Activated B cell treated with CpG ODN at 0.5 μM for 24 hours (primary cell): ENCODE results near the gene PLCH2. TPM values are rescaled to one million over a fixed set of nuclear protein-coding genes. Genes with fewer than 3 reads are reported as not detected.

Source experiments
- ATAC-seq: fragments of 200-7000 bp; cut with Tn5 transposase; one replicate; pipeline ENCODE4 v1.10.0; 2021; ENCODE audit warnings: low read depth, mild to moderate bottlenecking, moderate library complexity
- CTCF ChIA-PET: fragments of 350-600 bp; sonication (Branson Sonifier 250); formaldehyde crosslinking; loops from one replicate; lab custom pipeline; 2021; ENCODE audit warnings: antibody characterized with exemption; lab: Charles Lee
- POLR2A ChIA-PET: fragments of 350-600 bp; sonication (Branson Sonifier 250); formaldehyde crosslinking; loops from one replicate; lab custom pipeline; 2021; ENCODE audit warnings: antibody characterized with exemption; lab: Charles Lee
- DNase-seq: peaks from one replicate; pipeline ENCODE4 v3.0.0; 2022
- H3K27ac Mint-ChIP-seq: one replicate; pipeline ENCODE4 v1.8.0; 2020; ENCODE audit warnings: mixed read lengths
- H3K27me3 Mint-ChIP-seq: one replicate; pipeline ENCODE4 v1.8.0; 2021; ENCODE audit warnings: mixed read lengths
- H3K36me3 Mint-ChIP-seq: one replicate; pipeline ENCODE4 v1.8.0; 2021; ENCODE audit warnings: low read depth, mixed read lengths
- H3K4me1 Mint-ChIP-seq: one replicate; pipeline ENCODE4 v1.8.0; 2021; ENCODE audit warnings: mixed read lengths
- H3K4me3 Mint-ChIP-seq: one replicate; pipeline ENCODE4 v1.8.0; 2020; ENCODE audit warnings: mild to moderate bottlenecking, mixed read lengths
- H3K9me3 Mint-ChIP-seq: one replicate; pipeline ENCODE4 v1.8.0; 2020; ENCODE audit warnings: mixed read lengths
- intact Hi-C: fragments of 100-400 bp; cut with micrococcal nuclease; formaldehyde crosslinking; loops from one replicate; pipeline ENCODE4 v1.15.1; 2024
- total RNA-seq: library from RNA; stranded (reverse); gene quantifications from 2 replicates; pipeline ENCODE4 v1.2.3, GENCODE V29; 2022
- TF ChIP-seq, protein P1 (sequence below): fragments of 200-600 bp; IDR thresholded peaks from one replicate; pipeline ENCODE4 v1.8.0; 2022; ENCODE audit warnings: antibody characterized with exemption, mild to moderate bottlenecking

Gene PLCH2
- total RNA-seq, 1 donor from 2014 or later: 6.1 TPM

DNA sequence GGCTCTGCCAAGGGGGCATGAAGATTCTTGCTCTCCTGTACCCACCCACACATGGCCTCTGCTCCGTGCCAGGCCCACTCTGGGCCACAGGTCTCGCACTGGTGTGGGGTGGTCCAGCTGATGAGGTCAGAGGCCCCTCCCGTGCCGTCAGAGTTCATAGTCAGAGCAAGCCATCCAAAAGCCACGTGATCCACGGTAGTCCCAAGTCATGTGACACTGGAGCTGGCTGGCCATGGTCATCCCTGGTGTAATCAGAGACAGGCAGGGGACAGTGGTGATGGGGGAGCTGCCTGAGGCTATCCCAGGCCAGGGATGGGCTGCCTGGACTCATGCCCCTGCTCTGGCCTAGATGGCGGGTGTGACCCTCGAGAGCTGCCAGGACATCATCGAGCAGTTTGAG lies 10.5 kb downstream of the PLCH2 start:
- ATAC-seq: no peak
- Mint-ChIP-seq H3K36me3 (peaks cover 16% of the 10 kb centered on the region), H3K27me3 (no peaks in the 10 kb centered on the region), H3K4me1 (peaks cover 6% of the 10 kb centered on the region), H3K4me3 (no peak overlapping the region), H3K9me3 (peaks cover 8% of the 10 kb centered on the region), H3K27ac (no peak overlapping the region)
- ChIA-PET CTCF (no interaction called here), POLR2A (interaction anchor here (1.1 kb wide), 1 partner anchor 40 kb away, joined by 3 read pairs; the partner anchor contains the start of gene PANK4)
- TF ChIP-seq, protein P1, sequence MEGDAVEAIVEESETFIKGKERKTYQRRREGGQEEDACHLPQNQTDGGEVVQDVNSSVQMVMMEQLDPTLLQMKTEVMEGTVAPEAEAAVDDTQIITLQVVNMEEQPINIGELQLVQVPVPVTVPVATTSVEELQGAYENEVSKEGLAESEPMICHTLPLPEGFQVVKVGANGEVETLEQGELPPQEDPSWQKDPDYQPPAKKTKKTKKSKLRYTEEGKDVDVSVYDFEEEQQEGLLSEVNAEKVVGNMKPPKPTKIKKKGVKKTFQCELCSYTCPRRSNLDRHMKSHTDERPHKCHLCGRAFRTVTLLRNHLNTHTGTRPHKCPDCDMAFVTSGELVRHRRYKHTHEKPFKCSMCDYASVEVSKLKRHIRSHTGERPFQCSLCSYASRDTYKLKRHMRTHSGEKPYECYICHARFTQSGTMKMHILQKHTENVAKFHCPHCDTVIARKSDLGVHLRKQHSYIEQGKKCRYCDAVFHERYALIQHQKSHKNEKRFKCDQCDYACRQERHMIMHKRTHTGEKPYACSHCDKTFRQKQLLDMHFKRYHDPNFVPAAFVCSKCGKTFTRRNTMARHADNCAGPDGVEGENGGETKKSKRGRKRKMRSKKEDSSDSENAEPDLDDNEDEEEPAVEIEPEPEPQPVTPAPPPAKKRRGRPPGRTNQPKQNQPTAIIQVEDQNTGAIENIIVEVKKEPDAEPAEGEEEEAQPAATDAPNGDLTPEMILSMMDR: no peak
- no peak for DNase-seq
- intact Hi-C loops: no loop called here

DNA sequence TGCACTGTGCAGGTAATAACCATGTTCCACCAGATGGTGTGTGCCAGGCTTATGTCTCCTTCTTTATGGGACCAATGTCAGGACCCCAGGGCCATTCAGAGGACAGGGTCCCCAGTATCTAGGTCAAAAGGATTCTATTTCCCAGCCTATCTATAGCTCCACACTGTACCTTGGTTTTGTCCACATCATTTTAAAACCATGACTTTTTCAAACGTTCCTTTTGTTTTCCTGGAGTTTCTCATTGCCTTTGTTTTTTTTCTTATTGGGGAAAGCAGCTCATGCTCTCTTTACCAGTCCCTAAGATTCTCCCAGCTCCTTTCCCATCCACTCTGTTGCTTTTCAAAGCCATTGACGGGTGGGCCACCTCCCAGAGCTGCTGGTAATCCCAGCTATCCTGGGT lies 12.6 kb downstream of the PLCH2 start:
- ATAC-seq: no peak
- peaks cover 8% of the 10 kb centered on the region for H3K9me3 Mint-ChIP-seq
- intact Hi-C loops: no loop called here
- POLR2A ChIA-PET: no interaction called here
- H3K27ac Mint-ChIP-seq: no peak overlapping the region
- H3K4me3 Mint-ChIP-seq: no peak overlapping the region
- H3K27me3 Mint-ChIP-seq: no peaks in the 10 kb centered on the region
- TF ChIP-seq, protein P1: no peak
- CTCF ChIA-PET: no interaction called here
- peaks cover 13% of the 10 kb centered on the region for H3K4me1 Mint-ChIP-seq
- DNase-seq: no peak
- H3K36me3 Mint-ChIP-seq: peaks cover 16% of the 10 kb centered on the region

DNA sequence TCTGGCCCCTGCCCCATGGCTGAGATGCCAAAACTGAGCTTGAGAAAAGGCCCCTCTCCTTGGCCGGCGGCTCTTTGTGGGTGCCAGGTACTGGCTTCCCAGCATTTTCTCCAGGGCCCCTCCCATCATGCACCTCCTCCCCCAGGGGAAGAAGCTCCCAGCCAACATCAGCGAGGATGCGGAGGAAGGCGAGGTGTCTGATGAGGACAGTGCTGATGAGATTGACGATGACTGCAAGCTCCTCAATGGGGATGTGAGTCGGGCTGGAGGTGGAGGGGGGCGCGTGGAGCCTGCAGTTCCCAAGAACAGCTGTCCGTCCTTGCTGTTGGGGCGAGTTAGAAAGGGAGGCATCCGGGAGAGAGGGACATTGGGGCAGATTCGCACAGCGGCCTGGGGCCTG lies 13.5 kb downstream of the PLCH2 start:
- ATAC-seq (no peak), DNase-seq (no peak)
- ChIA-PET CTCF (no interaction called here), POLR2A (no interaction called here)
- Mint-ChIP-seq H3K36me3 (peaks cover 16% of the 10 kb centered on the region), H3K4me1 (peaks cover 16% of the 10 kb centered on the region), H3K9me3 (peaks cover 8% of the 10 kb centered on the region), H3K27me3 (no peaks in the 10 kb centered on the region), H3K4me3 (no peak overlapping the region), H3K27ac (no peak overlapping the region)
- intact Hi-C loops: no loop called here
- TF ChIP-seq, protein P1: no peak

DNA sequence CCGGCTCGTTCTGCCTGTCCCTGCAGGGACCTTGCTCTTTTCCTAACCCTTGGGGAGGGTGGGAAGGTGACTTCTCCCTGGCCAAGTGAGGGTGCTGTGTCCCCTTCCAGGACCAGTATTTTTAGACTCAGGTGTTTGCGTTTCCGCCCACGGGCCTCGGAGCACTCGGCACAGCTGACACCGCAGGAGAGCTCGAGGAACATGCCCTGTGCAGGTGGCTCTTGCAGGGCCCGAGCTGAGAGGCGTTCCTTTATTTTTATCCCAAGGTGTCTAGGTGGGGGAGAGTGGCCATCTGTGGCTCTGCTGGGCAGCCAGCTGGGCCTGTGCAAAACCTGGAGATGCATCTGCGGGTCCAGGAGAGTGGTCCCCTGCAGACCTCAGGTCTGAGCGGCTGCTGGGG lies 16.0 kb downstream of the PLCH2 start:
- Mint-ChIP-seq H3K4me3 (no peak overlapping the region), H3K36me3 (peaks cover 16% of the 10 kb centered on the region), H3K27ac (no peak overlapping the region), H3K27me3 (no peaks in the 10 kb centered on the region), H3K9me3 (peaks cover 8% of the 10 kb centered on the region), H3K4me1 (peaks cover 36% of the 10 kb centered on the region)
- intact Hi-C loops: no loop called here
- ATAC-seq (no peak), DNase-seq (no peak)
- ChIA-PET POLR2A (no interaction called here), CTCF (no interaction called here)
- TF ChIP-seq, protein P1: no peak

- intact Hi-C loops: no loop called here
- H3K27ac Mint-ChIP-seq: no peak overlapping the region
- ATAC-seq (no peak), DNase-seq (no peak)
- H3K27me3 Mint-ChIP-seq: no peaks in the 10 kb centered on the region
- H3K4me3 Mint-ChIP-seq: no peak overlapping the region
- H3K36me3 Mint-ChIP-seq: peaks cover 13% of the 10 kb centered on the region
- peaks cover 8% of the 10 kb centered on the region for H3K9me3 Mint-ChIP-seq
- TF ChIP-seq, protein P1: no peak
- POLR2A ChIA-PET: no interaction called here
- CTCF ChIA-PET: no interaction called here
- peaks cover 48% of the 10 kb centered on the region for H3K4me1 Mint-ChIP-seq
Observed at GRCh38 chr1:2493218-2493617, 17.1 kb downstream of the PLCH2 start.
